Measurements from ENCODE around the gene CLEC2L. TPM values are rescaled to one million over a fixed set of nuclear protein-coding genes. Genes with fewer than 3 reads are reported as not detected.

The CLEC2L gene
- total RNA-seq, 8 experiments from 2014 or later, result 0.24 to 3.1 (median 1.0) TPM; not detected in 1

GRCh38 chr7:139494835-139495579 is 28.5 kb upstream of the CLEC2L start:
- WGBS, 10 experiments, result 0 to 100% (median 9%) methylated on average over 1 to 2 of the region's 5 CpGs; no CpG with 5 or more reads in 4 of the 10 experiments
- ATAC-seq (replicated peaks in 6 of 8), result peak in 5 of 8 experiments; percentile 52 to 90 (median 86)
- peak overlapping the region in 1 of 2 donors; percentile 33 for H3K27ac ChIP-seq
- in situ Hi-C loops (cut with MboI; ENCODE audit: low pct_unique_long_range_greater_than_20kb in 2 of 9, low sequenced_read_pairs in 9 of 9, unreplicated experiment in 9 of 9), result loop anchor here in 1 of 9 experiments (25.0 kb wide), 1 partner anchor 517 kb away; no protein-coding TSS in a partner anchor
- H3K4me3 ChIP-seq, result no peak overlapping the region
- H3K4me1 ChIP-seq (replicated peaks in 1 of 2), result peaks cover 13% of the 10 kb centered on the region in 2 donors

GRCh38 chr7:139495580-139496125 is 27.8 kb upstream of the CLEC2L start:
- ATAC-seq (replicated peaks in 6 of 8), result peak in 5 of 8 experiments; percentile 33 to 71 (median 63)
- WGBS, 10 experiments, result 58 to 100% (median 78%) methylated on average over 1 to 8 of the region's 8 CpGs; no CpG with 5 or more reads in 2 of the 10 experiments
- no peak overlapping the region for H3K4me3 ChIP-seq

GRCh38 chr7:139496528-139496927 is 27.0 kb upstream of the CLEC2L start:
- in situ Hi-C loops (cut with MboI; ENCODE audit: low pct_unique_long_range_greater_than_20kb in 2 of 9, low sequenced_read_pairs in 9 of 9, unreplicated experiment in 9 of 9), result loop anchor here in 1 of 9 experiments (25.0 kb wide), 1 partner anchor 516 kb away; no protein-coding TSS in a partner anchor
- Histone ChIP-seq H3K4me1 (replicated peaks in 1 of 2) (peaks cover 13% of the 10 kb centered on the region in 2 donors), H3K4me3 (no peak overlapping the region), H3K27ac (no peak overlapping the region)
- WGBS, 10 experiments, result 63 to 92% (median 83%) methylated on average over 1 to 5 of the region's 10 CpGs; no CpG with 5 or more reads in 4 of the 10 experiments
- no peak for ATAC-seq (replicated peaks in 6 of 8)

More at GRCh38 chr7:139495580-139496125, 27.8 kb upstream of the CLEC2L start:
- in situ Hi-C loops (cut with MboI; ENCODE audit: low pct_unique_long_range_greater_than_20kb in 2 of 9, low sequenced_read_pairs in 9 of 9, unreplicated experiment in 9 of 9), result loop anchor here in 1 of 9 experiments (25.0 kb wide), 1 partner anchor 517 kb away; no protein-coding TSS in a partner anchor
- H3K4me1 ChIP-seq (replicated peaks in 1 of 2), result peaks cover 13% of the 10 kb centered on the region in 2 donors
- H3K27ac ChIP-seq, result peak overlapping the region in 1 of 2 donors; percentile 33

GRCh38 chr7:139500770-139501138 is 22.7 kb upstream of the CLEC2L start:
- in situ Hi-C loops (cut with MboI; ENCODE audit: low pct_unique_long_range_greater_than_20kb in 2 of 9, low sequenced_read_pairs in 9 of 9, unreplicated experiment in 9 of 9), result loop anchor here in 1 of 9 experiments (10.0 kb wide), 1 partner anchor 74 kb away; no protein-coding TSS in a partner anchor
- no peak for ATAC-seq (replicated peaks in 6 of 8)
- H3K27ac ChIP-seq, result no peak overlapping the region
- 93 to 100% (median 95%) methylated on average over 2 to 7 of the region's 7 CpGs; no CpG with 5 or more reads in 2 of the 10 experiments for WGBS, 10 experiments
- H3K4me1 ChIP-seq (replicated peaks in 1 of 2), result peaks cover 2 to 3% of the 10 kb centered on the region in 2 donors
- no peak overlapping the region for H3K4me3 ChIP-seq

- WGBS, 10 experiments, result 67 to 100% (median 87%) methylated on average over 1 to 13 of the region's 22 CpGs; no CpG with 5 or more reads in 1 of the 10 experiments
- in situ Hi-C loops (cut with MboI; ENCODE audit: low pct_unique_long_range_greater_than_20kb in 2 of 9, low sequenced_read_pairs in 9 of 9, unreplicated experiment in 9 of 9), result loop anchor here in 1 of 9 experiments (10.0 kb wide), 1 partner anchor 73 kb away; no protein-coding TSS in a partner anchor
- no peak for ATAC-seq (replicated peaks in 6 of 8)
- Histone ChIP-seq H3K4me1 (replicated peaks in 1 of 2) (no peaks in the 10 kb centered on the region), H3K4me3 (no peak overlapping the region), H3K27ac (no peak overlapping the region)
These were observed 21.3 kb upstream of the CLEC2L start for GRCh38 chr7:139502226-139502625.

- peak in 1 of 8 experiments; percentile 22 for ATAC-seq (replicated peaks in 6 of 8)
- Histone ChIP-seq H3K4me1 (replicated peaks in 1 of 2) (no peaks in the 10 kb centered on the region), H3K27ac (no peak overlapping the region), H3K4me3 (no peak overlapping the region)
- in situ Hi-C loops (cut with MboI; ENCODE audit: low pct_unique_long_range_greater_than_20kb in 2 of 9, low sequenced_read_pairs in 9 of 9, unreplicated experiment in 9 of 9), result loop anchor here in 1 of 9 experiments (10.0 kb wide), 1 partner anchor 69 kb away; no protein-coding TSS in a partner anchor
- 17 to 89% (median 62%) methylated on average over 1 to 6 of the region's 9 CpGs; no CpG with 5 or more reads in 6 of the 10 experiments for WGBS, 10 experiments
These were observed 17.9 kb upstream of the CLEC2L start for GRCh38 chr7:139505563-139505962.

GRCh38 chr7:139509535-139509934 is 13.9 kb upstream of the CLEC2L start:
- WGBS, 10 experiments, result 57 to 100% (median 94%) methylated on average over 1 to 2 of the region's 2 CpGs; no CpG with 5 or more reads in 1 of the 10 experiments
- Histone ChIP-seq H3K27ac (no peak overlapping the region), H3K4me1 (replicated peaks in 1 of 2) (peaks cover 4 to 9% of the 10 kb centered on the region in 2 donors), H3K4me3 (no peak overlapping the region)
- ATAC-seq (replicated peaks in 6 of 8), result no peak
- in situ Hi-C loops (cut with MboI; ENCODE audit: low pct_unique_long_range_greater_than_20kb in 2 of 9, low sequenced_read_pairs in 9 of 9, unreplicated experiment in 9 of 9), result loop anchor here in 1 of 9 experiments (10.0 kb wide), 1 partner anchor 65 kb away; no protein-coding TSS in a partner anchor

GRCh38 chr7:139511315-139511714 is 12.2 kb upstream of the CLEC2L start:
- no peak overlapping the region for H3K27ac ChIP-seq
- 15 to 55% (median 36%) methylated on average over 1 to 5 of the region's 5 CpGs for WGBS, 10 experiments
- H3K4me3 ChIP-seq, result no peak overlapping the region
- peaks cover 9% of the 10 kb centered on the region in 2 donors for H3K4me1 ChIP-seq (replicated peaks in 1 of 2)
- ATAC-seq (replicated peaks in 6 of 8), result peak in 3 of 8 experiments; percentile 41 to 81 (median 42)
- in situ Hi-C loops (cut with MboI; ENCODE audit: low pct_unique_long_range_greater_than_20kb in 2 of 9, low sequenced_read_pairs in 9 of 9, unreplicated experiment in 9 of 9), result no loop called here

- 10 to 92% (median 60%) methylated on average over 1 to 8 of the region's 8 CpGs; no CpG with 5 or more reads in 3 of the 10 experiments for WGBS, 10 experiments
- ATAC-seq (replicated peaks in 6 of 8), result no peak
- no peak overlapping the region for H3K4me3 ChIP-seq
- H3K4me1 ChIP-seq (replicated peaks in 1 of 2), result peaks cover 9% of the 10 kb centered on the region in 2 donors
- in situ Hi-C loops (cut with MboI; ENCODE audit: low pct_unique_long_range_greater_than_20kb in 2 of 9, low sequenced_read_pairs in 9 of 9, unreplicated experiment in 9 of 9), result no loop called here
- H3K27ac ChIP-seq, result no peak overlapping the region
These were observed 8.2 kb upstream of the CLEC2L start for GRCh38 chr7:139515266-139515665.

- in situ Hi-C loops (cut with MboI; ENCODE audit: low pct_unique_long_range_greater_than_20kb in 2 of 9, low sequenced_read_pairs in 9 of 9, unreplicated experiment in 9 of 9), result no loop called here
These were observed 2.0 kb upstream of the CLEC2L start for GRCh38 chr7:139521439-139521838.

GRCh38 chr7:139522830-139523198 is 671 bp upstream of the CLEC2L start:
- in situ Hi-C loops (cut with MboI; ENCODE audit: low pct_unique_long_range_greater_than_20kb in 2 of 9, low sequenced_read_pairs in 9 of 9, unreplicated experiment in 9 of 9), result no loop called here
- Histone ChIP-seq H3K4me1 (replicated peaks in 1 of 2) (no peaks in the 10 kb centered on the region), H3K27ac (no peak overlapping the region), H3K4me3 (no peak overlapping the region)
- WGBS, 10 experiments, result 0 to 100% (median 45%) methylated on average over 1 to 4 of the region's 11 CpGs; no CpG with 5 or more reads in 4 of the 10 experiments
- no peak for ATAC-seq (replicated peaks in 6 of 8)

More at GRCh38 chr7:139521439-139521838, 2.0 kb upstream of the CLEC2L start:
- no peak for ATAC-seq (replicated peaks in 6 of 8)
- Histone ChIP-seq H3K4me3 (no peak overlapping the region), H3K4me1 (replicated peaks in 1 of 2) (no peaks in the 10 kb centered on the region), H3K27ac (no peak overlapping the region)
- 56 to 67% (median 60%) methylated on average over 1 of the region's 1 CpG; no CpG with 5 or more reads in 6 of the 10 experiments for WGBS, 10 experiments

GRCh38 chr7:139523968-139524815 is 707 bp downstream of the CLEC2L start:
- WGBS, 10 experiments, result 95 to 100% methylated on average over 1 to 4 of the region's 70 CpGs; no CpG with 5 or more reads in 8 of the 10 experiments
- in situ Hi-C loops (cut with MboI; ENCODE audit: low pct_unique_long_range_greater_than_20kb in 2 of 9, low sequenced_read_pairs in 9 of 9, unreplicated experiment in 9 of 9), result no loop called here
- Histone ChIP-seq H3K27ac (no peak overlapping the region), H3K4me3 (peak overlapping the region; percentile 36 to 57 (median 38)), H3K4me1 (replicated peaks in 1 of 2) (no peaks in the 10 kb centered on the region)
- ATAC-seq (replicated peaks in 6 of 8), result peak in 5 of 8 experiments; percentile 8 to 58 (median 42)
